HG03039 (cell line): Measurements from ENCODE around the gene PHYHIPL.

Experiments used
- ATAC-seq: cut with Tn5 transposase; IDR thresholded peaks from one replicate; pipeline ENCODE4 v1.9.1; 2021; ENCODE audit warnings: mild to moderate bottlenecking, moderate library complexity; ENCODE audit not compliant: unreplicated experiment

Gene PHYHIPL

DNA sequence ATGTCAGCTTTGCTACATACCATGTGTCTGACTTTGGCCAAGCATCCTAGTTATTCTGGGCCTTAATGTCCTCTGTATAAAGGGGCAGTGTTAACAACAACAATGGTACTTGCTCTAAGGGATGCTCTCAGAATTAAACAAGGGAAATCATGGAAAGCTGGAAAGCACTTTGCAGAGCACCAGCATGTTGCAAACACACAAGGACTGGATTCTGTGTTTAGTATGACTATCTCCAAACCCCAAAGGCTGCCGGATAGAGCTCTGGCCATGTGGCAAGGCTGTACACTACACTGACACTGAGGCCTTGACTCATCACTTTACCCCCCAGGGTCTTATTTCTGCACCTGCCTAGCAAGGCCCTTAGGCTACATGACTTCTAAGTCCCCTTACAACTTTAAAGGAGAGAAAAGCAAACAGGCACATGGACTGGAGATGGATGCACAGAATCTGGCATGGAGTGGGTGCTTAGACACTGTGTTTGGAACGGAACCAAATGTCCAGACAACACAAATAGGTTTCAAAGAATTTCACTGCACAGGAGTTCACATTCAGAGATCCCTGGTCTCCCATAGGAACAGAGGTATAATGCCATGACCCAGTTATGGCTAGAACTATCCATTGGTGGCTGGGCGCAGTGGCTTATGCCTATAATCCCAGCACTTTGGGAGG is 111.3 kb downstream of the PHYHIPL start:
- ATAC-seq = no peak

DNA sequence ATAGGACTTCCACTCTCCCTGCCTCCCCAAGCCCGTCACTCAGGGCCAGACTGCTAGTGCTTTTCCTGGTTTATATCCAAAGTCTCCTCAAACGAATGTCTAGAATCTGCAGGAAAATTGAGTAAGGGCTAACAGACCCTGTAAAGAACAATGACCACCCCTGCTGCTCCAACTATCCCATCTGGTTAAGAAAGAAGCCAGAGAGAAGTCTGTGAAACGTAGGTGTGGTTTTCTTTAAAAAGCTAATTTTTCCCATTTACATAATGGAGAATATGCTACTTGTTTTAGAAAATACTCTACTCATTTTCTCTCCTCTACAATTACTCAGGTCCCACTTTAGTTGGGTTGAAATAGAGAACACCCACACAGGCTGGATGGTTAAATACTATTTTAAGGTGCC is 113.4 kb downstream of the PHYHIPL start:
- ATAC-seq = no peak

DNA sequence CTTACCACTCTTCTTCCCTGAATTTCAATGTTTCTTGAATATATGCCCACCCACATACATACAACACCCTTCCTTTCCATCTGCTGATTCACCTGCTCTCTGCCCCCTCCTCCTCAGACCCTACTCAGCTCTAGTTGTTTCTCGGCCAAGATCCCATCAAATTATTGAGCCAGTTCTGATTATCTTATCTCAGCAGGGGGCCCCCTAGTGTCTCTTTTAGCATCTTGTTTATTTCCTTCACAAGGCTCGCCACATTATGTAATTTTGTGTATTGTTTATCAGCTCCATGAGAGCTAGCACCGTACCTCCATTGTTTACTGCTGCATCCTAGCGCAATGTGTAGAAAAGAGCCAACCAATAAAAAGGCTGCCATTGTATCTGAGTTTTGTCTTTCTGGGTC is 114.0 kb downstream of the PHYHIPL start:
- ATAC-seq = no peak
